Breast epithelium (tissue), 3 donors: ENCODE data around the gene GALNT2.

Experiments
- CTCF ChIP-seq, 3 donors: fragments of 450-650 bp; IDR thresholded peaks; one replicate each; pipeline ENCODE4 v1.5.1; 2016 to 2017; ENCODE audit warnings: antibody characterized with exemption in 3 of 3, mild to moderate bottlenecking in 3 of 3, moderate library complexity in 3 of 3
- POLR2AphosphoS5 ChIP-seq, 3 donors: sonication (generic); formaldehyde crosslinking; IDR thresholded peaks; one replicate each; pipeline ENCODE4 v1.6.1; 2017; ENCODE audit warnings: antibody characterized with exemption in 3 of 3

DNA sequence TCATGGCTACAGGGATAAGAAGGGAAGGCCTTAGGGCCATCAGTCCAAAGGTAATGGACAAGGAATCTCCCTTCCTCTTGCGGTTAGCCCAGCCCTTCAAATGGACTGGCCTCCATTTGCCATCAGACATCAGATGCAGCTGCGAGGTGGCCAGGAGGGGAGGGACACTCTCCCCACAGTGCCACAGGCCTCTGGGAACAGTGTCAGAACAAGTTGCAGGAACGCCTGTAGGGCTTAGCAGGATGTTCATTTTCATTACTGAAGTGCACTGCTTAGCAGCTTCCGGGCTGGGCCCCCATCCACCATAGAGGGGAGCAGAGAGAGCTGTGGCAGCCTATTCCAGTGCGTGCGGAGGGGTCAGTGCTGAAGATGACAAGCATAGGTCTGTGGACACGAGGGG is 127.5 kb downstream of the GALNT2 start:
- TF ChIP-seq CTCF (IDR thresholded peaks at IDR 0.05) (no peak), POLR2AphosphoS5 (IDR thresholded peaks at IDR 0.05) (no peak)
